Activated T-cell treated with anti-CD3 and anti-CD28 coated beads for 48 hours (primary cell): ENCODE measurements around the gene ICE2.

Experiments used
- DNase-seq: peaks from one replicate; pipeline ENCODE4 v3.0.0-alpha.2; 2020; ENCODE audit warnings: low read depth

The ICE2 gene, protein sequence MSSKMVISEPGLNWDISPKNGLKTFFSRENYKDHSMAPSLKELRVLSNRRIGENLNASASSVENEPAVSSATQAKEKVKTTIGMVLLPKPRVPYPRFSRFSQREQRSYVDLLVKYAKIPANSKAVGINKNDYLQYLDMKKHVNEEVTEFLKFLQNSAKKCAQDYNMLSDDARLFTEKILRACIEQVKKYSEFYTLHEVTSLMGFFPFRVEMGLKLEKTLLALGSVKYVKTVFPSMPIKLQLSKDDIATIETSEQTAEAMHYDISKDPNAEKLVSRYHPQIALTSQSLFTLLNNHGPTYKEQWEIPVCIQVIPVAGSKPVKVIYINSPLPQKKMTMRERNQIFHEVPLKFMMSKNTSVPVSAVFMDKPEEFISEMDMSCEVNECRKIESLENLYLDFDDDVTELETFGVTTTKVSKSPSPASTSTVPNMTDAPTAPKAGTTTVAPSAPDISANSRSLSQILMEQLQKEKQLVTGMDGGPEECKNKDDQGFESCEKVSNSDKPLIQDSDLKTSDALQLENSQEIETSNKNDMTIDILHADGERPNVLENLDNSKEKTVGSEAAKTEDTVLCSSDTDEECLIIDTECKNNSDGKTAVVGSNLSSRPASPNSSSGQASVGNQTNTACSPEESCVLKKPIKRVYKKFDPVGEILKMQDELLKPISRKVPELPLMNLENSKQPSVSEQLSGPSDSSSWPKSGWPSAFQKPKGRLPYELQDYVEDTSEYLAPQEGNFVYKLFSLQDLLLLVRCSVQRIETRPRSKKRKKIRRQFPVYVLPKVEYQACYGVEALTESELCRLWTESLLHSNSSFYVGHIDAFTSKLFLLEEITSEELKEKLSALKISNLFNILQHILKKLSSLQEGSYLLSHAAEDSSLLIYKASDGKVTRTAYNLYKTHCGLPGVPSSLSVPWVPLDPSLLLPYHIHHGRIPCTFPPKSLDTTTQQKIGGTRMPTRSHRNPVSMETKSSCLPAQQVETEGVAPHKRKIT

DNA sequence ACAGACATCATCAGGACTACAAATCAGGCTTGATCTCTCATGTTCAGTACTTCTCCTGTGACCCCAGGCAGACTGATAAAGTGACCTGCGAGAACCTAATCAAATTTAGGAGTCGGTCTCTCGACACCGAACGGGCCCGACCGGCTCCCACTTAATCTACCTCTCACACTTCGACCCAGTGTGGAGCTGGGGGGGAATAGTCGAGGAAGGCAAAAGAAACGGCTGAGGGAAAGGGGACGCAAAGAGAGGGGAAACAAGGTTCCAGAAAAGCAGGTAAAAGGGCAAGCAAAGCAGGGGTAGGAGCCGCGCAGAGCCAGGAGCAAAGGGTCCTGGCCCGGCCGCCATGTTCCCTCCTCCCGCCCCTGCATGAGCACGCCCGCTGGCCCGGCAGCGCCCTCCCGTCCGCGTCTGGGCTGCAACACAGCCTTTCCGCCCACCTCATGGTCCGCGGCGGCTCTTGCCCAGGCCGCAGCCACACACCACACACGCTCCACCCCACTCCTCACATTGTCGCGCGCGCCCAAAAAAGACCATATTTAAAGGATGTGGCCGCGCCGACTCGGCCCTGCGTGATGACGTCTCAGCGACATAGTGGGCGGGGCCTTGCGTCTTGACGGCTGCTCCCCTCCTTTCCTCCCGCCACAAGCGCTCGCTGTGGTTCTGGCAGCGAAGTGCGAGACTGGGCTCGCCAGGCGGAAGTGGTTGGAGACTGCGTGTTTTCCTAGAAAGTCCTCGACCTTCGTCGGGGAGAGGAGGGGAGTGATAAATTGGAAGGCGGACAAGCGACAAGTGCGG is at the start of gene ICE2:
ICE2 (minus strand) TSS at position 577 of the 795 bp plus-strand sequence. CDS start 1,165 bp downstream, outside the sequence.
- DNase-seq = peak; percentile 95

DNA sequence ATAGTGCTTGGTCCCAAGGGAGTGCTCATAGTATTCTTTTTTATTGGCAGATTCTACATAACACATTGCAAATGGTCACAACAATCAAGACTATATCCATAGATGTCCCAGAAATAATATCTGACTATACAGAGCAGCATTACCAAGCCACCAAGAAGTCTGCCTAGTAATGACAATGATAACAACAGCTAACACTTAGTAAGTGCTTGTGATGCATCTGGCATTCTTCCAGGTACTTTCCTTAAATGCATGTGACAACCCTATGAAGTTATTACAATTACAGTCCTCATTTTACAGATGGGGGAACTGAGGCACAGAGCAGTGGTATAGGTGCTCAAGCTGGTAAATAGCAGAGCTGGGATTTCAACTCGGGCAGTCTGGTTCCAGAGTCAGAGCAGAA is 49.6 kb upstream of the ICE2 start:
- no peak for DNase-seq

DNA sequence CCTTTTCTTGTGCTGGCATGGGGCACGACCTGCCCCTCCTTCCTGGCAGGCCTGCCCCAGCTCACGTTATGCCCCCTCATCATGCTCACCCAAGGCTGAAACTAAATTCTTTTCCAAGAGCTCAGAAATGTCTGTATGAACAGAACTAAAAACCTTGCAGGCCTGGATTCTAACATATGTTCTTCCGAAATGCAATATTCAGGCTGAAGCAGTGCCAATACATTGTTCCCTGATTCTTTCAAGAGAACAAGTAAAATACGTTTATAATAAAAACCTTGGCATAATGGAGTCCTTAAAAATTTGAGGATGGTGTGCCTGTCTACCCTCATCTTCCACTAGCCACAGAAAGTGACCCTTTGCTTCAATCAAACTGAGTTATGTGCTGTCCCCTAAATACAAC is 48.5 kb upstream of the ICE2 start:
- no peak for DNase-seq

DNA sequence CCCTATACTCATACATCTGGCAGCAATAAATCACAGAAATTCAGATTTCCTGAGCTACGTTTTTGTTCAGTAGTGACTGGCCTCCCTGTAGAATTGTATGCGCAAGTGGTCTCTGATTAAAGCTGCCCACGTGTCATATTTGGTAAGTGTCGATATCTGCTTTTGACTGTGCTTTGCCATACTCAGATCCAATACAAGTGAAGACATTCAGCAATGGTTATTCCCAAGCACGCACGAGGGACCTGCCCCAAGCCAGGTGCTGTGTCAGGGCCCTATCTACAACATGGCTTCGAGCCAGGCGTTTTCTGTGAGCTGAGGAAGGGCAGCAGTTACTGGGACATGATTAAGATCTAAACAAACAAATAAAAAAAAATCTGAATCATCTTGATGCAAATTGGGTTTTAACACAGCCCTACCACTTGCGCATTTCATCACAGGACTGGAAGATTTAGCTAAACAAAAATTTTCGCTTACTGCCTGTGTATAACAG is 47.2 kb upstream of the ICE2 start:
- no peak for DNase-seq

DNA sequence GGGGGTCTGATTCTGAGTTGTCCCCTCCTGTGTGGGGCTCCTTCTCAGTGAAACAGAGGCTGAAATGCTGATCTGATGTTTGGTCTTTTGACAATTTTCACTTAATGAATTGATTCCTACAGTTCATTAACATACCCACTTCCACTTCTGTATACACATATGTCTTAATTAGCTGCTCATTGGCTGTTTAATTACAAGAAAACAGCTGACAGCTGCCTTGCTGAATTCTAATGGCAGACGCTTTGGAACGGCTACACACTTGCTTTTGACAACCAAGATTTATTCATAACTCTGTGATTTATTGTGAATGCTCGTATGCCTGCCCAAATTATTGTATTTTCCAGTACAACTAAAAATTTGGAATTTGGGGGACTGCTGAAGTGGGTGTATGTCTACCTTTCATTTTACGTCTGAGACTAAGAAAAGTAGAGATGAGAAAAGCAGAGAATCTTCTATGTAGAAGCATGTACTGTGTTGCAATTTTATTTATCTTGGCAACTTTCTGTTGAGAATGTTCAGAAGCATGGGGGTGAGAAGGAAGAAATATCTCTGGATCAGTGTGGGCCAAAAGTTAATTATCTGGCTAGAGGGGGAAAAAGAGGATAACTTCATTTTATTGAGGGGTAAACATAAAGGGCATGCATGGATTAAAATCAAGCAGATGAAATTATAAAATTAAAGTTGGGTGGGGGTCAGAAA is 46.5 kb upstream of the ICE2 start:
- DNase-seq = no peak

DNA sequence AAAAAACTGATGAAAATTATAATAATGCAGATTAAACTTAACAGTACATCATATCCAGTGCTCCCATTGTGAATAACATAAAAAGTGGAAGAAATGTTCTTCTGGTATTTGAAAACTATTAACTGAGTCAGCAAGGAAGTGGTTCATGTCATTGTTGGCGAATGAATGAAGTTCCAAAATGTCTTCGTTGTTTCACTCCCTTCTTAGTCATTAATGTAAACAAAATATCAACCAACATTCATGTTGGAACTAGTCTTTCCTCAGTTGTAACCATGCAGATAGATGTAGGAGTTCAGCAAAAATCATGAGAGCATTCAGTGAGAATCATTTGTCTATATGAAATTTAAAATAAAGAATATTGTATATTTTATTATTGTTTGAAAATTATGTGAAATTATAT is 44.1 kb upstream of the ICE2 start:
- DNase-seq = no peak

DNA sequence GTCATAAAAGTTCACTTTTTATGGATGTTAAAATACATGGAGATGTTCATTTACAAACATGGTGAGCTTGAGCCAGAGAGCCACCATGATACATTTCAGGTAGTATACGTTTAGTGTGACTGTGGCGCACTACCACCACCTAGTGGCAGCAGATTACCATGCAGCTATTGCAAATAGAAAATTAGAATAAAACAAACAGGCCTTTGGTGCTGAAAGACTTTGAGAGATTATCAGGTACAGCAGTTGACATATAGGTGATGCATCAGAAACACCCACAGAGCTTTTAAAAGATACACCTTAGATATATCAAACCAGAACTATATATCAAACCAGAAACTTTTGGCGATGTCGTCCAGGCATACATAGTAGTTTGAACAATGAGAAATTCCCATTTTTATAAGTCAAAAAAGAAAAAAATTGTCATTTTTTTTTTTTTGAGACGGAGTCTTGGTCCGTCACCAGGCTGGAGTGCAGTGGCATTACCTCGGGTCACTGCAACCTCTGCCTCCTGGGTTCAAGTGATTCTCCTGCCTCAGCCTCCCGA is 42.0 kb upstream of the ICE2 start:
- DNase-seq = peak; percentile 77

DNA sequence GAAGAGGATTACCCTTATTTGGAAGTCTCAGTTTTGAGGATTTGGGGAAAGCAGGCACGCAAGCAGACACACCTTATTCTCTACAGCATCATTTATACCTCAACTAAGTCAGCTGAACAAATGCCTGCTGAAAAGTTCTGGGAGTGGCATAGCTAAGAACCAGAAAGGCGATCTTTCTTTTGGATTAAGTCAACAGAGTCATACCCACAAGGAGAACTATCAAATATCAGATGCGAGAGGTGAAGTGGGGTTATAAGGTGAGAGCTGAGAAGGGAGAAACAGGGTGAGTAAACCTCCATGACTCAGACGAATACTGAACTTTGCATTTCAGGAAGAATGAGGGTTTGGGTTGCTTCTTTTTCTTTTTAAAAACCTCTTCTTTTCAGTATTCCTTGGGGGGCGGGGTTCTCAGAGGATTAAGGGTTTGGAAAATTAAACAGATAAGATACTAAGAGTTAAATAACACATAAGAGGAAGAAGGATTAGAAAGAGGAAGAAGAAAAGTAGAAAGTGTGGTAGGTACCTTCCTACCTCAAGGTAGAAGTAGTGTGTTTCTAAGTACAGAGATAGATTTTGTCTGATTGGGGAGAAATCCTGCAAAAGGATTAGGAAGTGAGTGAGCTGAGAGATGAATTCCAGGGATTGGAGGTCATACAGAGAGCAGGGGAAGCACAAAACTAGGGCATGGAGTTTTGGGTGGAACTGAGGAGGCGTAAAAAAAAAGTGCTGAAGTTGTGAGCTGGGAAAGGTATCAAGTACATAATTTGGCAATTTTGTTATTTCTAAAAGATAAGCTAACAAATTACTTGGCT is 41.3 kb upstream of the ICE2 start:
- no peak for DNase-seq

DNA sequence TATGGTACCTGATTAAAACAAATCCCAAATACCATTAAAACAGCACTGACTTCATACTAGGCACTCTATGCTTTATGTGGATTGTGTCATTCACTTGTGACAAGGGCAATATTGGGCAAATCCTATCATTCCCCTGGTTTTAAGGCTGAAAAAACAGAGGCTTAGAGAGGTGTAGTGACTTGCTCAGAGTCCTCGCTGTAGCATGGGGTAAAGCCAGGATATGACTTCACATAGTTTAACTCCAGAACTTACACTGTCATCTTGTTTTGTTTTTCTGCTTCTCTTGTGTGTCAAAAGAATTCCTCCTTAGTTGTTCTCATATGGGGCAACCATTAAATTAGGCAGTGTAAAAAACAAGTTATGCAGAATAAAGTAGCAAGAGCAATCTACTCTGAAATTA is 40.3 kb upstream of the ICE2 start:
- DNase-seq = no peak

DNA sequence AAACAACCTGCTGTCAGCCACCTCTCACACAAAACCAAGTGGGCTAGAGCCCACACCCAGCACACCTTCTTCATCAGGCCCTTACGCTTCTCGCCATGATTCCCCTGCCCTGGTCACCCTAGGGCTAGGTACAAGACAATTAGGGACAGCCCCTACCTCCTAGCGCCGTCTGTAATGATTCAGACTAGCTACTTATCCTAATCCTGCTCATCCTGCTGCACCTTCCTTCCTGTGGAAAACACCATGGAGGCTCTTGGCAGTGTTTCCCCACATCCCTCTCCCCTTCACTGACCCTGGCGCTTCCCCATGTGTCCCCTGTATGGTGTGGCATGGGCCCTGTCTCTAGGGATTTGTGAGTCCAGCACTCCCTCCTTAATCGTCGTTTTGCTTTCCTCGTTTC is 39.6 kb upstream of the ICE2 start:
- DNase-seq = no peak

DNA sequence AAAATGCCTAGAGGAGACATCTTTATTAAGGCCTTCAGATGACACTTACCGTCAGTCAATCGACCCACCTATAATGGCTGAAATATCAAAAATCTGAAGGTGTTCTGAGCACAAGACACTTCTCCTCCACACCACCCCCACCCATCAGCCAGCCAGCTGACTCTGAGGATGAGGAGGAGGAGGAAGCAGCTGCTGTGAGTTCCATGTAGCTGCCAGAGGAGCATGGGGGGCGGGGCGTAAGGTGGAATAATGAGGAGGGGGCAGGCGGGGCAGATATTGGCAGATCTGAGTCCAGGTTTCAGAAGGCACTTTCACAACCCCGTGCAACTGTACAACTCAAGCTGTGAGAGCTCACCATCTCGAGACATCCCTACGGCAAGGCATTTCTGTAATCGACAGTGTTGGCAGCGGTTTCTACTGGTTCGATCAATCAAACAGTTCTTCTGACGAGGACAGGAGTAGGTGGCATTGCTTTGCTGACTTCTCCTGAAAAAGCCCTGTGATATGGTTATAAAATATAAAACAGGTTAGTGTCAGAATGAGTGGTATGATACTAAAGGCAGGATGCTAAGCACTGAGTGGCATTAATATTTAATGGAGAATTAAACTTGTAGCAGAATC is 35.4 kb upstream of the ICE2 start:
- DNase-seq = no peak

DNA sequence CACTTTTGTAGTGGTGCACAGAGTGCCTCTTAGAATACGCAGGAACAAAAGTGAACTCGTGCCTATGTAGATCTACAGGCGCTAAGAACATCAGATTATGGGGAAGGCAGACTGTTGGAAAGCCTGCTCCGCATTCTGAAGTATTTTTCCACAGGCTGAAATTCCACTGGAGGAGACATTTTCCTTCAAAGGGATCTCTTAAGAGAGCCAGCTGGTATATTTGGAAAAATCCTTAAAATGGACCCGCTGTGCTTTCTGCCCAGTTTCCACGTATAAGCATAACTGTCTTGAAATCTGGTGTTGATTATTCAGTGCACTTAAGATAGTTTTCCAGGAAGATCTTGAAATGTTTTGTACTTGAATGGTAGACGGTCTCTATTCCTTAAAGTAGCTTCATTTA is 34.7 kb upstream of the ICE2 start:
- no peak for DNase-seq

DNA sequence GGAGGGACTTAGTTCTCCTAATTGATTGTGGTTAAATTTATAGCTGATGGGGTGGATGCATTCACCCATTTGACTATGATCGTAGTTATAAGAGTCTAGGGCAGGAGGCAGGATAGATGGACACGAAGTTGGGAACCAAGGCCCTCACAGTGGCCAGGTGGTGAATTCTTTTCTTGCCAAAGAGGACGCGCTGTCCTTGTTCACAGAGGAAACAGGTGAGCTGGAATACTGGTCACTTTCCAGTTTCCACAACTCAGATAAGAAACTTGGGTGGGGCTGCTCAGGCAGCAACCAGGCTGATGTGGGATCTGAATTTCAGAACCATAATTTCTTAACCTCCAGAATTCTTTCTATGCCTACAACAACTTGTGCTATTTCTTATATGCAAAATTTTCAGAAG is 34.0 kb upstream of the ICE2 start:
- no peak for DNase-seq

DNA sequence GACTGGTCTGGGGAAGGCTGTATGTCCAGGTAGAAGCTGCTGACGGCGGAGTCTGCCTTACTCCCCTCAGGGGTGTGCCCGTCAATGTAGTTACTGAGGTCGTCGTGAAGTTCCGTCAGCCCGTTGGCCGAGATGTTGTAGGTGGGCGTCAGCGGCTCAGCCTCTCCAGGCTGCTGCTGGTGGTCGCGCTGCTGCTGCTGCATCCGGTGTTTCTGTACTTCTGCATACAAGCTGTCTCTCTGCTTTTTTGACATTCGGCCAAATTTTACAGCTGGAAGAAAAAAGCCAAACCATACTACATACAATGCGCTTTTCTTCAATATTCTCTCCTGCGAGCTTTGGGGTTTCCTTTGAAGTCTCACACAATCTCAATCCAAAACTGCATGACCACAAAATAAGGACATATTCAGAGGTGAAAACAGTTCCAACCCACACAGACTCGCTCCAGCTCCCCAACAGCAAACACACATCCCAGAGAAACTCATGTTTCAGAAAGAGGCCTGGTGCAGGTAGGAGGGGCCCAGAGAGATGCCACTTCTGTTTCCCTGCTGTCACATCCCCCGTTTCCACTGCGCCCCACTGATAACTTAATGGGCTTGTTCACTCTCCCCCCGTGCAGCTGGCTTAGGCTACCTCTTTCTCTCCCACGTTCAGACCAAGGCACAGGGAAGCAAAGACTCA is 32.5 kb upstream of the ICE2 start:
- no peak for DNase-seq

DNA sequence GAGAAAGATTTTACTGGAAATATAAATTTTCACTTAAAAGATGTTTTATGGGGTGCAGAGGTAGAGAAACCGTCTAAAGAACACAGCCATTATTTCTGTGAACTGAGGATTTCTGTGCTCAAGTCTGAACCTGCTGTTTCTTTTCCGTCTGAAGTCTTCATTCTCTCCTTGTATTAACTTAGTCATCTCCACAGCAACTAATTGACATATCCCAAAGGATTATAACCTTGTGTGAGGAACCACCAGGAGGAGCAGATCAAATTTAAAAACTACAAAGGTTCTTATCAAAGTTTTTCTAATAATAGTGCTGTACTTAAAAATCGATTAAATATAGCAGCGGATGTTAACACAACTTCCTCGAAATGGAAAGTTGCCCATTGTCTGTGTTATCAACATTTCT is 31.1 kb upstream of the ICE2 start:
- DNase-seq = no peak

DNA sequence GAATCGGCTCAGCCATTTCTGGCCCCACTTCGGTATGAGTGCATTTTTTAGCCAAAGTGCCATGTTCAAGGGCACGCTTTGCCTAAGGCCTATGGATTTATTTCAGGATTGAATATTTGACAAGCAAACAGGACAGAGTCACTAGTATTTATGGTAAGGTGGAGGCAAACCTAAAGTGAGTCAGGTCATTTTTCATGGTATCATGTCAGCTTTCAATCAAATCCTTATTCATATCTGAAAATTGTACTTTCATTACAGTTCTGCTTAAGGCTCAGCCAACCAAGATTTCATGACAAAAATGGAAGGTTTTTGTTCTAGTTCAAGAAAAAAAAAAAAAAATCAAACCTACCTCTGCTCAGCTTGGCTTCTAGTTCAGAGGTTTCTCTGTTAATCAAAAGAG is 30.5 kb upstream of the ICE2 start:
- no peak for DNase-seq

DNA sequence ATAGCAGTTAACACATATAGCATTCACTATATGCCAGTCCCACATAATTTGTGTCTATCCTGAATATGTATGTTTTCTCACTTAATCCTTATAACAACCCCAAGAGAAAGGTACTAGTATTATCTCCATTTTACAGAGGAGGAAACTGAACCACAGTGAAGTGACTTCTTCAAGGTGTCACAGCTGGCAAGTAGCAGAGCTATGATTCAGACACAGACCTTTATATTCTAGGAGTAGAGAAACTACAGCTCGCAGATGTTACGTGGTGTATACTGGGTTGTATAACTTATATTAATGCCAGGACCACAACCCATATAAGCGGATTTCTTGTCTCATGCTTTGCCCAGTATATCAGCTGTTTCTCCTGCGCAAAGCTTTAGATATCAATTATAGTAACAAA is 29.5 kb upstream of the ICE2 start:
- DNase-seq = no peak

DNA sequence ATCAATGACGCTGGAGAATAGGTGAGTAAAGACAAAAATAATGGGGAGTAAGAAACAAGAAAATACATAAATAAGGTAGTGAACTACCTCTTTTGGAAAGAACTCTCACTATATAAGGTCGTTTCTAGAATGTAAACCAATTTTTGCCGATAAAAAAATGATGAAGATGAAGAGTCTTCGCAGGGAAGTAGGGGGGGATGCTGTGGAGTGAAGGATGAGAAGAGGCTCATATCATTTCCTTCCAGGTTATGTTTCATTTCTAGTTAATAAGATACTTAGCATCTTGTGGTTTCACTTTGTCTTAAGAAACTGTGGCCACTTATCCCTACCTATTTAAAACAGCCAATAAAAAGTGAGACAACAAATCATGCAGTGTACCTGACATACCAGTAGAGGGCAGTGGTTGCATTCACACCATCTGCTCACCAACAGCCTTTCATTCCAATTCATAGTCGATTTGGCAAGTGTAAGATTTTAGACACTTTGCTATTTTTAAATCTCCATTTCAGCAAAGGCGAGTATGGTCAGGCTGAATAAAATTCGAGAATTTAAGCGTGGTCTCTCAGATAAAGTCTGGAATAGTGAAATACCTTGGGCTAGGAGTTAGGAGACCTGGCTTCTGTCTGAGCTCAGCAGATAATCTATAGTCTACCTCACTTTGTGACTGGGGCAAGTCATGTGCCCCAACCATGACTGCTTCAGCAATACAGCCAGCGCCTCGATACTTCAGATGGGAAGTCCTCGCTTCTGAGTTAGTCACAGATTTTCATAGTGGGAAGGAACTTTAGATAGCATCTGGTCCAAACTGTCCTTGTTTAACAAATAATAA is 28.9 kb upstream of the ICE2 start:
- peak; percentile 13 for DNase-seq
